ENCODE data around the gene SEMA4D.

Gene SEMA4D

GRCh38 chr9:89543111-89543510 lies 45.2 kb upstream of the SEMA4D start:
- no peak for DNase-seq
- Histone ChIP-seq H3K27ac (no peak overlapping the region), H3K27me3 (replicated peaks) (no peaks in the 10 kb centered on the region), H3K36me3 (replicated peaks) (no peaks in the 10 kb centered on the region), H3K4me3 (ENCODE audit: low read depth, low read length) (no peak overlapping the region)
- TF ChIP-seq, protein P1, sequence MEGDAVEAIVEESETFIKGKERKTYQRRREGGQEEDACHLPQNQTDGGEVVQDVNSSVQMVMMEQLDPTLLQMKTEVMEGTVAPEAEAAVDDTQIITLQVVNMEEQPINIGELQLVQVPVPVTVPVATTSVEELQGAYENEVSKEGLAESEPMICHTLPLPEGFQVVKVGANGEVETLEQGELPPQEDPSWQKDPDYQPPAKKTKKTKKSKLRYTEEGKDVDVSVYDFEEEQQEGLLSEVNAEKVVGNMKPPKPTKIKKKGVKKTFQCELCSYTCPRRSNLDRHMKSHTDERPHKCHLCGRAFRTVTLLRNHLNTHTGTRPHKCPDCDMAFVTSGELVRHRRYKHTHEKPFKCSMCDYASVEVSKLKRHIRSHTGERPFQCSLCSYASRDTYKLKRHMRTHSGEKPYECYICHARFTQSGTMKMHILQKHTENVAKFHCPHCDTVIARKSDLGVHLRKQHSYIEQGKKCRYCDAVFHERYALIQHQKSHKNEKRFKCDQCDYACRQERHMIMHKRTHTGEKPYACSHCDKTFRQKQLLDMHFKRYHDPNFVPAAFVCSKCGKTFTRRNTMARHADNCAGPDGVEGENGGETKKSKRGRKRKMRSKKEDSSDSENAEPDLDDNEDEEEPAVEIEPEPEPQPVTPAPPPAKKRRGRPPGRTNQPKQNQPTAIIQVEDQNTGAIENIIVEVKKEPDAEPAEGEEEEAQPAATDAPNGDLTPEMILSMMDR (IDR thresholded peaks at IDR 0.05; ENCODE audit: low read depth, low read length, missing control alignments) = no peak
- in situ Hi-C loops (cut with HindIII; ENCODE audit: low pct_ligation_motif_present, low sequenced_read_pairs) = no loop called here

DNA sequence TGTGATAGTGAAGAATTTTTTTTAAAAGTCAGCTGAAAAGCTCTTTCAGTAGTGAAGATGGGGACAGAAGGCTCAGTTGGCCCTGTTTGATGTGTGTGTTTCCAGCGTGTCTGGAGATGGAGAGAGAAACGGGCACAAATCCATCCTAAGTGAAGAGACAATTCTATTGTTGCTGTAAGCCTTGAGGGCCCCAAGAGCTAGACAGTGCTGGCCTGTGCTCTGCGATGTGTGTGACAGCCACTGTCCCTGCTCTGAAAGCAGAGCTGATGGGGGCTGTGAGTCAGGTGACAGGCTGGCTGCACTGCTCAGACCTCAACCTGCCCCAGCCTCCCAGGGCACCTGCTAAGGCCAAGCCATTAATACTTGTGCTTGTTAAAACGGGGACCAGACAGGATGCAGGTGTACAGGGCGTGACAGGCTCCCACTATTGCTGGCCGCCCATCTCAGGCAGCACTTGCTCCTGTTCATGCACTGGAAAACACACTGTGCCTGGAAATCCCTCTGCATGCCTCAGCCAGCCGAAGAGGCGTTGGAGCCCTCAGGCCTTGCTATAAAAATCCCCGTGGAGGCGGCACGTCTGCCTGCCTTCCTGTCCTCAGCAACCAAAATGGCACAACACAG lies 44.6 kb upstream of the SEMA4D start:
- Histone ChIP-seq H3K27me3 (replicated peaks) (no peaks in the 10 kb centered on the region), H3K4me3 (ENCODE audit: low read depth, low read length) (no peak overlapping the region), H3K27ac (no peak overlapping the region), H3K36me3 (replicated peaks) (no peaks in the 10 kb centered on the region)
- no peak for DNase-seq
- in situ Hi-C loops (cut with HindIII; ENCODE audit: low pct_ligation_motif_present, low sequenced_read_pairs) = no loop called here
- TF ChIP-seq, protein P1 (IDR thresholded peaks at IDR 0.05; ENCODE audit: low read depth, low read length, missing control alignments) = no peak

GRCh38 chr9:89541798-89542197 lies 43.9 kb upstream of the SEMA4D start:
- H3K36me3 ChIP-seq (replicated peaks) = no peaks in the 10 kb centered on the region
- no peak overlapping the region for H3K4me3 ChIP-seq (ENCODE audit: low read depth, low read length)
- TF ChIP-seq, protein P1 (IDR thresholded peaks at IDR 0.05; ENCODE audit: low read depth, low read length, missing control alignments) = no peak
- H3K27me3 ChIP-seq (replicated peaks) = no peaks in the 10 kb centered on the region
- no peak for DNase-seq
- in situ Hi-C loops (cut with HindIII; ENCODE audit: low pct_ligation_motif_present, low sequenced_read_pairs) = no loop called here
- no peak overlapping the region for H3K27ac ChIP-seq

DNA sequence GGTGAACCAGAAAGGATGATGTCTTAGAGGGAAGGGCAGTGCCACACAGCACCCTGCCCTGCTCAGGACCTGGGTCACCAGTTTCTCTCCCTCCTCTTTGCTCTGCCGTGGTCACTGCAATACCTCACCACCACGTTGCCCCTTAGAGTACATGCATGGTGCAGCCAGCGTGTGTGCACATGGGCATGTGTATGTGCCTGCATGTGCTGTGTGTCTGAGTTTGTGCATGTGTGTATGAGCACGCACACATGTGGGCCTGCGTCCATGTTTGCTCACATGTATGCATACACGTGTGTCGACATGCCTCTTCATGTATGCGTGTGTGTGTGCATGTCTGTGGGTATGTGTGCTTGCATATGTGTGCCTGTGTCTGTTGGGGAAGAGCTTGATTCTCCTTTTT lies 41.5 kb upstream of the SEMA4D start:
- H3K27ac ChIP-seq = no peak overlapping the region
- no peaks in the 10 kb centered on the region for H3K27me3 ChIP-seq (replicated peaks)
- DNase-seq = no peak
- H3K36me3 ChIP-seq (replicated peaks) = no peaks in the 10 kb centered on the region
- in situ Hi-C loops (cut with HindIII; ENCODE audit: low pct_ligation_motif_present, low sequenced_read_pairs) = no loop called here
- TF ChIP-seq, protein P1 (IDR thresholded peaks at IDR 0.05; ENCODE audit: low read depth, low read length, missing control alignments) = no peak
- H3K4me3 ChIP-seq (ENCODE audit: low read depth, low read length) = no peak overlapping the region

DNA sequence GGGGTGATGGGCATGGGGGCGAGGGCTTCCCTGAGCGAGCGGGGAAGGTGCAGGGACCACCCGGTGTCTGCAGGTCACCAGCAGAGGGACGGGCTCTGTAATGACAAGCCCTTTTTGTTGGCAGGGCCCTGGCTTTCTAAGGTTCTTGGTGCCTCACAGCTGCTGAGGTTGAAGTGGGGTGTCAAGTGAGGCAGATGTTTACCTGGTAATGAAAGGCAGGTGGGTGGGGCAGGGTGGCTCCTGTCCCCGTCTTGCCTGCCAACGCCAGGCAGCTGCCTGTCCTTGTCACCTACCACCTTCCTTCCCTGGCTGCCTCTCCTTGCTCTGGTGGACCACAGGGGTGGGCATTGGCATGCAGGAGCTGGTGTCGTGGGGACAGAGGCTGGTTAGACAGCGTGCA lies 41.0 kb upstream of the SEMA4D start:
- Histone ChIP-seq H3K27ac (no peak overlapping the region), H3K27me3 (replicated peaks) (no peaks in the 10 kb centered on the region), H3K4me3 (ENCODE audit: low read depth, low read length) (no peak overlapping the region), H3K36me3 (replicated peaks) (no peaks in the 10 kb centered on the region)
- TF ChIP-seq, protein P1 (IDR thresholded peaks at IDR 0.05; ENCODE audit: low read depth, low read length, missing control alignments) = no peak
- DNase-seq = no peak
- in situ Hi-C loops (cut with HindIII; ENCODE audit: low pct_ligation_motif_present, low sequenced_read_pairs) = no loop called here

DNA sequence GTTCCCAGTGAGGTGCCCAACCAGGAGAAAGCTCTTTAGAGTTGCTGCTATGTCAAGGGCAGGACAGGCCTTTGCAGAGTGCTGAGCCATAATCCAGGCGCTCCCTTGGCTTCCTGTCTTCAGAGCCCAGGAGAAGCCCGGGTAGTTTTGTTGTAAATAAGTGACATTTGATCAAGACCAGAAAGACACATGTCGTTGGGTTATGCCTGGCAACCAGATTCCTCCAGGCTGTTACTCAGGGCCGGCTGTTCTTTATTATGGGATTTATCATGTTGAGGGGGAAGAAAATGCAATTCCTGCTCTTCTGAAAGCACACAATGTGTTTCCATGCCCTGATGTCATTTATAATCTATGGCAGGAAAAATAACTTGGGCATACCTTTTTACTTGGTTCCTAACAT lies 39.3 kb upstream of the SEMA4D start:
- H3K4me3 ChIP-seq (ENCODE audit: low read depth, low read length) = no peak overlapping the region
- TF ChIP-seq, protein P1 (IDR thresholded peaks at IDR 0.05; ENCODE audit: low read depth, low read length, missing control alignments) = no peak
- DNase-seq = no peak
- H3K36me3 ChIP-seq (replicated peaks) = no peaks in the 10 kb centered on the region
- no peaks in the 10 kb centered on the region for H3K27me3 ChIP-seq (replicated peaks)
- in situ Hi-C loops (cut with HindIII; ENCODE audit: low pct_ligation_motif_present, low sequenced_read_pairs) = no loop called here
- no peak overlapping the region for H3K27ac ChIP-seq

Data from brain microvascular endothelial cell (primary cell).